HL-60 (cell line): ENCODE measurements around the gene GOLGA8R.
"Not testable (repeated sequence)": the region's sequence is repeated elsewhere in the genome, so short reads cannot be mapped to it uniquely, and the experiment has no call there.

ENCODE experiments used
- CTCF ChIP-seq: IDR thresholded peaks from one replicate; pipeline ENCODE4 v1.5.1; 2011; ENCODE audit warnings: low read length, control low read depth, inconsistent platforms; ENCODE audit not compliant: insufficient read depth
- POLR2AphosphoS5 ChIP-seq: IDR thresholded peaks from 2 replicates; pipeline ENCODE4 v1.6.1; 2012; ENCODE audit warnings: low read depth

- not testable (repeated sequence) for TF ChIP-seq CTCF, POLR2AphosphoS5
These were observed 21.0 kb downstream of the GOLGA8R start, which contains the start of gene CHRFAM7A for GRCh38 chr15:30392766-30393663.
